ENCODE measurements around the gene POLR2I. TPM values are rescaled to one million over a fixed set of nuclear protein-coding genes. Genes with fewer than 3 reads are reported as not detected.

POLR2I gene
- total and polyA plus RNA-seq, 9 of the 15 experiments (the other 6 are each of a cell fraction or from before 2014, with no cell fraction given) = 28.0 to 283 (median 123) TPM

GRCh38 chr19:36097036-36097435 is 17.6 kb downstream of the POLR2I start (continued):
- TF ChIP-seq RBM22 (IDR thresholded peaks at IDR 0.05; ENCODE audit: low read depth, low read length, poor library complexity, severe bottlenecking) (no peak), ZNF449 (CRISPR knock-in tag; IDR thresholded peaks at IDR 0.05) (no peak), ASH1L (IDR thresholded peaks at IDR 0.05; ENCODE audit: borderline replicate concordance, low read depth, partially characterized antibody) (no peak), NFXL1 (CRISPR knock-in tag; IDR thresholded peaks at IDR 0.05) (no peak), MTF1 (CRISPR knock-in tag; IDR thresholded peaks at IDR 0.05; ENCODE audit: borderline replicate concordance) (no peak), CREM (IDR thresholded peaks at IDR 0.05; ENCODE audit: low read depth) (no peak), TAF15 (IDR thresholded peaks at IDR 0.05; ENCODE audit: low read depth, low read length) (no peak), HNRNPL (IDR thresholded peaks at IDR 0.05; ENCODE audit: low read depth, low read length) (no peak), TAF7 (tag; IDR thresholded peaks at IDR 0.05) (no peak)

GRCh38 chr19:36093687-36094086 is 21.0 kb downstream of the POLR2I start:
- ChIA-PET POLR2A (interaction anchor here (0.6 kb wide), 1 partner anchor 1024 kb away, joined by 3 read pairs; no protein-coding TSS in a partner anchor), CTCF (ENCODE audit: low intra/inter-chr PET ratio) (no interaction called here)
- ATAC-seq (no peak), DNase-seq (ENCODE audit: extremely low read depth in 1 of 4, low spot score in 3 of 4) (no peak), FAIRE-seq (no peak)
- no peak overlapping the region for H2AFZ ChIP-seq (ENCODE audit: low read depth, low read length)
- peaks cover 2% of the 10 kb centered on the region for H3K9me1 ChIP-seq (ENCODE audit: control insufficient read depth, insufficient read depth, low read length)
- no peaks in the 10 kb centered on the region for H3K27me3 ChIP-seq (ENCODE audit: control insufficient read depth in 2 of 2, insufficient read depth in 2 of 2, low read length in 2 of 2)
- no peaks in the 10 kb centered on the region for H3K9me3 ChIP-seq (replicated peaks; ENCODE audit: control insufficient read depth, insufficient read depth, low read depth, low read length)
- H3K4me3 ChIP-seq = no peak overlapping the region
- H3K79me2 ChIP-seq (ENCODE audit: control insufficient read depth, insufficient read depth, low read length) = no peaks in the 10 kb centered on the region
- no peak overlapping the region for H3K27ac ChIP-seq (ENCODE audit: extremely low read depth, low read depth, low read length)
- H3K9ac ChIP-seq (ENCODE audit: insufficient read depth in 1 of 2, low read depth in 2 of 2, low read length in 2 of 2) = no peak overlapping the region; a peak in 1 of 4 replicates
- intact Hi-C loops (cut with micrococcal nuclease) = no loop called here
- no peak for TF ChIP-seq CCAR2 (IDR thresholded peaks at IDR 0.05; ENCODE audit: low read depth, low read length)
- TF ChIP-seq STAG1 (CRISPR knock-in tag; IDR thresholded peaks at IDR 0.05; ENCODE audit: borderline replicate concordance) = no peak
- TF ChIP-seq KLF6 (CRISPR knock-in tag; IDR thresholded peaks at IDR 0.05; ENCODE audit: borderline replicate concordance) = no peak
- TF ChIP-seq TEAD1 (CRISPR knock-in tag; IDR thresholded peaks at IDR 0.05) = no peak
- TF ChIP-seq ZBTB49 (CRISPR knock-in tag; IDR thresholded peaks at IDR 0.05; ENCODE audit: borderline replicate concordance) = no peak
- no peak for TF ChIP-seq TCFL5 (CRISPR knock-in tag; conservative IDR thresholded peaks at IDR 0.05)
- TF ChIP-seq MCM5 (IDR thresholded peaks at IDR 0.05; ENCODE audit: low read depth) = no peak
- TF ChIP-seq HNRNPUL1 (IDR thresholded peaks at IDR 0.05; ENCODE audit: low read length) = no peak
- TF ChIP-seq CREB3L1 (IDR thresholded peaks at IDR 0.05; ENCODE audit: borderline replicate concordance, low read depth) = no peak
- WGBS (ENCODE audit: insufficient coverage, low coverage, missing lambda C conversion rate) = 95% methylated on average over 6 of the region's 6 CpGs
- H3K4me2 ChIP-seq (ENCODE audit: insufficient read depth, low read length) = no peak overlapping the region
- in situ Hi-C loops (cut with MboI) = no loop called here
- no TSS peak for BruUV-seq (replicated peaks)
- H3K36me3 ChIP-seq (ENCODE audit: control insufficient read depth, insufficient read depth, low read length) = peaks cover 83% of the 10 kb centered on the region
- no peaks in the 10 kb centered on the region for H3K4me1 ChIP-seq (replicated peaks in 1 of 2; ENCODE audit: control insufficient read depth in 2 of 2, insufficient read depth in 2 of 2, low read length in 2 of 2)
- H4K20me1 ChIP-seq (replicated peaks; ENCODE audit: control insufficient read depth, insufficient read depth, low read length) = no peaks in the 10 kb centered on the region

All from K562 (cell line).